Motor neuron (in vitro differentiated cells): ENCODE data around the gene GDI1. TPM values are rescaled to one million over a fixed set of nuclear protein-coding genes. Genes with fewer than 3 reads are reported as not detected.
A peak's percentile ranks its signal among the peaks of the same experiment; 100 is the strongest.

Experiments
- ATAC-seq, 8 experiments: fragments of 200-7000 bp; cut with Tn5 transposase; replicated peaks in 6 of 8; 2 replicates each; pipeline ENCODE4 v1.8.0; 2021; ENCODE audit warnings: mild to moderate bottlenecking in 8 of 8, moderate library complexity in 8 of 8
- H3K27ac ChIP-seq, 2 donors: fragments of 250-450 bp; sonication (Bioruptor Pico); 2 replicates each; pipeline ENCODE4 v1.9.0; 2021; ENCODE audit warnings: antibody characterized with exemption in 2 of 2, mild to moderate bottlenecking in 2 of 2, moderate library complexity in 1 of 2
- H3K4me1 ChIP-seq, 2 donors: fragments of 250-450 bp; sonication (Bioruptor Pico); replicated peaks in 1 of 2; 2 replicates each; pipeline ENCODE4 v1.6.1; 2021; ENCODE audit warnings: antibody characterized with exemption in 2 of 2, mild to moderate bottlenecking in 2 of 2, moderate library complexity in 1 of 2
- H3K4me3 ChIP-seq, 5 donors: fragments of 250-450 bp; sonication (Bioruptor Pico); 2 replicates each; pipeline ENCODE4 v1.9.0; 2021; ENCODE audit warnings: antibody characterized with exemption in 5 of 5, mild to moderate bottlenecking in 5 of 5, moderate library complexity in 4 of 5
- WGBS, 10 experiments: fragments of 450-650 bp; shearing (Covaris generic); methylation state at CpG; one replicate each; pipeline ENCODE4 v1.0.0; 2022; 5-methylcytosine and 5-hydroxymethylcytosine counted together
- in situ Hi-C, 9 experiments: fragments of 400-800 bp; cut with MboI; loops; one replicate each; pipeline ENCODE4 v1.15.0; 2021; ENCODE audit warnings: low sequenced_read_pairs in 9 of 9, low pct_unique_long_range_greater_than_20kb in 2 of 9; ENCODE audit not compliant: unreplicated experiment in 9 of 9
- total RNA-seq, 8 experiments: library from RNA; unstranded; fragments of 300-600 nt; gene quantifications; 2 replicates each; pipeline versions ENCODE4 v1.2.3 to v1.2.4, GENCODE V29; 2022

GDI1 gene
- total RNA-seq, 8 experiments from 2014 or later = 59.0 to 379 (median 254) TPM

- peak overlapping the region in 1 of 2 donors; percentile 100 for H3K27ac ChIP-seq
- ATAC-seq = no peak
- H3K4me3 ChIP-seq = no peak overlapping the region
- peaks cover 2 to 16% of the 10 kb centered on the region in 2 donors for H3K4me1 ChIP-seq
- in situ Hi-C loops = no loop called here
- WGBS, 10 experiments = 53 to 60% methylated on average over 3 to 6 of the region's 19 CpGs; no CpG with 5 or more reads in 8 of the 10 experiments
Measured at GRCh38 chrX:154435171-154435733, 1.7 kb upstream of the GDI1 start.

- peak overlapping the region; percentile 100 for H3K27ac ChIP-seq
- ATAC-seq = peak; percentile 63 to 85 (median 82)
Measured at GRCh38 chrX:154436374-154436982, 476 bp upstream of the GDI1 start.

GRCh38 chrX:154437971-154438893 lies 1.3 kb downstream of the GDI1 start:
- peak overlapping the region; percentile 100 for H3K27ac ChIP-seq
- in situ Hi-C loops = no loop called here
- peak overlapping the region; percentile 72 to 95 (median 88) for H3K4me3 ChIP-seq
- WGBS, 10 experiments = 0 to 53% (median 30%) methylated on average over 1 to 9 of the region's 28 CpGs; no CpG with 5 or more reads in 6 of the 10 experiments
- ATAC-seq = peak in 1 of 8 experiments; percentile 9
- peaks cover 4 to 16% of the 10 kb centered on the region in 2 donors for H3K4me1 ChIP-seq

More at GRCh38 chrX:154436374-154436982, 476 bp upstream of the GDI1 start:
- in situ Hi-C loops = no loop called here
- Histone ChIP-seq H3K4me1 (peaks cover 2 to 16% of the 10 kb centered on the region in 2 donors), H3K4me3 (peak overlapping the region; percentile 72 to 95 (median 88))
- 28% methylated on average over 4 of the region's 78 CpGs; no CpG with 5 or more reads in 9 of the 10 experiments for WGBS, 10 experiments

GRCh38 chrX:154439841-154440240 lies 2.9 kb downstream of the GDI1 start:
- H3K4me1 ChIP-seq = peaks cover 7 to 20% of the 10 kb centered on the region in 2 donors
- 70 to 100% (median 100%) methylated on average over 1 to 11 of the region's 18 CpGs; no CpG with 5 or more reads in 7 of the 10 experiments for WGBS, 10 experiments
- no peak overlapping the region for H3K27ac ChIP-seq
- in situ Hi-C loops = no loop called here
- no peak overlapping the region for H3K4me3 ChIP-seq
- ATAC-seq = no peak

GRCh38 chrX:154440623-154441357 lies 3.8 kb downstream of the GDI1 start:
- Histone ChIP-seq H3K4me1 (peaks cover 7 to 22% of the 10 kb centered on the region in 2 donors), H3K4me3 (no peak overlapping the region), H3K27ac (no peak overlapping the region)
- 60 to 68% (median 63%) methylated on average over 1 to 8 of the region's 17 CpGs; no CpG with 5 or more reads in 7 of the 10 experiments for WGBS, 10 experiments
- ATAC-seq = no peak
- in situ Hi-C loops = no loop called here

GRCh38 chrX:154441564-154441963 lies 4.6 kb downstream of the GDI1 start:
- Histone ChIP-seq H3K27ac (no peak overlapping the region), H3K4me1 (peaks cover 7 to 17% of the 10 kb centered on the region in 2 donors), H3K4me3 (no peak overlapping the region)
- in situ Hi-C loops = no loop called here
- no peak for ATAC-seq
- whole genome bisulfite sequencing, 10 experiments = no CpG with 5 or more reads among the region's 11 CpGs

- Histone ChIP-seq H3K4me1 (peaks cover 7 to 17% of the 10 kb centered on the region in 2 donors), H3K27ac (no peak overlapping the region), H3K4me3 (no peak overlapping the region)
- ATAC-seq = no peak
- in situ Hi-C loops = no loop called here
- 53 to 100% methylated on average over 2 to 3 of the region's 21 CpGs; no CpG with 5 or more reads in 8 of the 10 experiments for WGBS, 10 experiments
Measured at GRCh38 chrX:154441984-154442707, 5.2 kb downstream of the GDI1 start.

- ATAC-seq = peak; percentile 5 to 54 (median 50)
- in situ Hi-C loops = no loop called here
- Histone ChIP-seq H3K4me1 (peaks cover 7 to 16% of the 10 kb centered on the region in 2 donors), H3K4me3 (peak overlapping the region; percentile 56 to 99 (median 70)), H3K27ac (peak overlapping the region; percentile 84 to 86)
- WGBS, 10 experiments = 31% methylated on average over 3 of the region's 10 CpGs; no CpG with 5 or more reads in 9 of the 10 experiments
Measured at GRCh38 chrX:154443479-154443910, 6.5 kb downstream of the GDI1 start.

- peak; percentile 79 to 92 (median 86) for ATAC-seq
- Histone ChIP-seq H3K4me1 (peaks cover 7 to 9% of the 10 kb centered on the region in 2 donors), H3K27ac (peak within 1 kb of the TSS; percentile 84 to 86), H3K4me3 (peak within 1 kb of the TSS; percentile 56 to 99 (median 70))
- in situ Hi-C loops = no loop called here
- WGBS, 10 experiments = no CpG with 5 or more reads among the region's 94 CpGs
Measured at GRCh38 chrX:154443992-154444754, 7.2 kb downstream of the GDI1 start, which contains the start of gene FAM50A. Gene FAM50A (plus strand): TSS chrX:154444141. CDS start chrX:154444236, 95 bp downstream.

- Histone ChIP-seq H3K27ac (peak overlapping the region; percentile 84 to 86), H3K4me3 (peak overlapping the region; percentile 56 to 99 (median 70)), H3K4me1 (peaks cover 5 to 9% of the 10 kb centered on the region in 2 donors)
- WGBS, 10 experiments = 70% methylated on average over 2 of the region's 13 CpGs; no CpG with 5 or more reads in 9 of the 10 experiments
- peak in 2 of 8 experiments; percentile 7 to 14 for ATAC-seq
- in situ Hi-C loops = no loop called here
Measured at GRCh38 chrX:154444755-154445246, 7.8 kb downstream of the GDI1 start.

GRCh38 chrX:154445776-154446175 lies 8.8 kb downstream of the GDI1 start:
- no peak overlapping the region for H3K4me3 ChIP-seq
- WGBS, 10 experiments = 60 to 80% methylated on average over 2 of the region's 16 CpGs; no CpG with 5 or more reads in 8 of the 10 experiments

More at GRCh38 chrX:154445776-154446175, 8.8 kb downstream of the GDI1 start:
- Histone ChIP-seq H3K4me1 (peaks cover 5 to 9% of the 10 kb centered on the region in 2 donors), H3K27ac (no peak overlapping the region)
- no peak for ATAC-seq
- in situ Hi-C loops = no loop called here
